HG03095 (cell line): ENCODE results near the gene LIMCH1.
"Not testable (repeated sequence)": the region's sequence is repeated elsewhere in the genome, so short reads cannot be mapped to it uniquely, and the experiment has no call there.

ENCODE experiments used
- ATAC-seq: cut with Tn5 transposase; IDR thresholded peaks from one replicate; pipeline ENCODE4 v1.9.1; 2021; ENCODE audit warnings: moderate library complexity; ENCODE audit not compliant: unreplicated experiment

LIMCH1 gene

GRCh38 chr4:41638866-41639265, 100.9 kb downstream of the LIMCH1 start:
- no peak for ATAC-seq

- no peak for ATAC-seq
Measured at GRCh38 chr4:41639291-41639690, 101.3 kb downstream of the LIMCH1 start.

- ATAC-seq = no peak
Measured at GRCh38 chr4:41640906-41641305, 102.9 kb downstream of the LIMCH1 start.

- ATAC-seq = not testable (repeated sequence)
Measured at GRCh38 chr4:41642746-41643145, 104.8 kb downstream of the LIMCH1 start.

GRCh38 chr4:41643331-41643730, 105.4 kb downstream of the LIMCH1 start:
- ATAC-seq = no peak

GRCh38 chr4:41644288-41644914, 106.4 kb downstream of the LIMCH1 start:
- no peak for ATAC-seq

- no peak for ATAC-seq
Measured at GRCh38 chr4:41644915-41645295, 106.9 kb downstream of the LIMCH1 start.

GRCh38 chr4:41645728-41646390, 107.9 kb downstream of the LIMCH1 start:
- no peak for ATAC-seq

- ATAC-seq = no peak
Measured at GRCh38 chr4:41646862-41647261, 108.9 kb downstream of the LIMCH1 start.

GRCh38 chr4:41647383-41647782, 109.4 kb downstream of the LIMCH1 start:
- ATAC-seq = no peak

GRCh38 chr4:41651150-41651549, 113.2 kb downstream of the LIMCH1 start:
- ATAC-seq = not testable (repeated sequence)

GRCh38 chr4:41652971-41653370, 115.0 kb downstream of the LIMCH1 start:
- no peak for ATAC-seq

GRCh38 chr4:41653523-41653922, 115.6 kb downstream of the LIMCH1 start:
- no peak for ATAC-seq

GRCh38 chr4:41655177-41655576, 117.2 kb downstream of the LIMCH1 start:
- ATAC-seq = no peak

GRCh38 chr4:41656106-41656505, 118.1 kb downstream of the LIMCH1 start:
- ATAC-seq = no peak

- ATAC-seq = no peak
Measured at GRCh38 chr4:41656572-41657520, 118.9 kb downstream of the LIMCH1 start.

GRCh38 chr4:41657561-41657960, 119.6 kb downstream of the LIMCH1 start:
- no peak for ATAC-seq

GRCh38 chr4:41658163-41658562, 120.2 kb downstream of the LIMCH1 start:
- ATAC-seq = no peak

- ATAC-seq = no peak
Measured at GRCh38 chr4:41660352-41660751, 122.4 kb downstream of the LIMCH1 start.

GRCh38 chr4:41661442-41662076, 123.6 kb downstream of the LIMCH1 start:
- ATAC-seq = no peak

GRCh38 chr4:41665636-41666207, 127.8 kb downstream of the LIMCH1 start:
- no peak for ATAC-seq
